HCT116 (cell line): Measurements from ENCODE around the gene ARSB. TPM values are rescaled to one million over a fixed set of nuclear protein-coding genes. Genes with fewer than 3 reads are reported as not detected.

Experiments used
- ATAC-seq: fragments of 200-7000 bp; cut with Tn5 transposase; 2 replicates; pipeline ENCODE4 v1.9.1; 2020; ENCODE audit warnings: mild to moderate bottlenecking, moderate library complexity
- BruUV-seq: library from RNA; stranded (reverse); fragments of 400-500 nt; replicated peaks from 2 replicates; lab custom pipeline; 2021; lab: Mats Ljungman, UMichigan
- CTCF ChIA-PET: fragments of 300-600 bp; sonication (Branson Sonifier 250); formaldehyde crosslinking; loops from one replicate; lab custom pipeline; 2021; ENCODE audit warnings: antibody characterized with exemption; lab: Charles Lee
- POLR2A ChIA-PET: fragments of 300-600, 350-600 bp; sonication (Branson Sonifier 250); formaldehyde crosslinking; loops from one replicate; lab custom pipeline; 2021; ENCODE audit warnings: antibody characterized with exemption; lab: Charles Lee
- RAD21 ChIA-PET, 2 experiments: fragments of 300-600 bp; sonication (Branson Sonifier 250); formaldehyde crosslinking; loops; one replicate each; lab custom pipeline; 2023; ENCODE audit warnings: low total read pairs in 2 of 2; ENCODE audit not compliant: uncharacterized antibody in 2 of 2, unreplicated experiment in 2 of 2, low non-redundant PET in 1 of 2; lab: Charles Lee
- DNase-seq: peaks from one replicate; pipeline ENCODE4 v3.0.0-alpha.2; 2010; ENCODE audit warnings: low read depth, low spot score
- H2AFZ ChIP-seq: fragments of 200-600 bp; shearing (Covaris generic), sonication (generic); 2 replicates; pipeline ENCODE4 v1.6.1; 2017; ENCODE audit warnings: low read depth, mixed run types, mixed read lengths, antibody characterized with exemption, low read length; ENCODE audit not compliant: poor library complexity, severe bottlenecking
- H3K27ac ChIP-seq: 2 replicates; pipeline ENCODE4 v1.5.1; 2012; ENCODE audit warnings: low read depth, low read length
- H3K27me3 ChIP-seq: fragments of 200-600 bp; sonication (generic); 2 replicates; pipeline ENCODE4 v1.6.1; 2016; ENCODE audit warnings: mixed run types, low read length, mixed read lengths; ENCODE audit not compliant: insufficient read depth
- H3K36me3 ChIP-seq, 2 experiments: fragments of 200-500 bp in 1 of 2; fragments of 200-600 bp in 1 of 2; sonication (Bioruptor generic) in 1 of 2; sonication (generic) in 1 of 2; 2 replicates each; pipeline versions ENCODE4 v1.5.1 to v1.6.1; 2014 to 2016; ENCODE audit warnings: low read length in 2 of 2, inconsistent platforms in 1 of 2, mixed read lengths in 1 of 2, mixed run types in 1 of 2; ENCODE audit not compliant: insufficient read depth in 2 of 2, control insufficient read depth in 1 of 2
- H3K4me1 ChIP-seq, 2 experiments: fragments of 200-600 bp in 1 of 2; sonication (generic) in 1 of 2; 2 replicates each; pipeline versions ENCODE4 v1.5.1 to v1.6.1; 2012 to 2017; ENCODE audit warnings: low read length in 2 of 2, inconsistent platforms in 1 of 2, mild to moderate bottlenecking in 1 of 2, mixed read lengths in 1 of 2, mixed run types in 1 of 2, moderate library complexity in 1 of 2; ENCODE audit not compliant: insufficient read depth in 2 of 2, control insufficient read depth in 1 of 2
- H3K4me2 ChIP-seq: fragments of 200-600 bp; sonication (generic); 2 replicates; pipeline ENCODE4 v1.6.1; 2017; ENCODE audit warnings: mixed run types, low read length, mixed read lengths
- H3K4me3 ChIP-seq, 2 experiments: fragments of 200-600 bp in 1 of 2; sonication (generic) in 1 of 2; replicated peaks in 1 of 2; 2 replicates each; pipeline ENCODE4 v1.5.1; 2011 to 2016; ENCODE audit warnings: low read length in 2 of 2, control low read depth in 1 of 2, low read depth in 1 of 2, mild to moderate bottlenecking in 1 of 2, mixed read lengths in 1 of 2, mixed run types in 1 of 2
- H3K79me2 ChIP-seq: fragments of 200-600 bp; sonication (generic); 2 replicates; pipeline ENCODE4 v1.6.1; 2017; ENCODE audit warnings: mild to moderate bottlenecking, mixed run types, low read length, moderate library complexity, mixed read lengths; ENCODE audit not compliant: insufficient read depth
- H3K9ac ChIP-seq: fragments of 200-600 bp; sonication (generic); 2 replicates; pipeline ENCODE4 v1.6.1; 2016; ENCODE audit warnings: low read length, mixed read lengths
- H3K9me2 ChIP-seq: fragments of 200-600 bp; sonication (generic), shearing (Covaris generic); 2 replicates; pipeline ENCODE4 v1.6.1; 2017; ENCODE audit warnings: mixed run types, mild to moderate bottlenecking, moderate library complexity; ENCODE audit not compliant: insufficient read depth
- H3K9me3 ChIP-seq, 2 experiments: fragments of 200-500 bp in 1 of 2; fragments of 200-600 bp in 1 of 2; sonication (Bioruptor generic) in 1 of 2; sonication (generic) in 1 of 2; 2 replicates each; pipeline ENCODE4 v1.6.1; 2014 to 2017; ENCODE audit warnings: low read length in 2 of 2, mixed read lengths in 2 of 2, inconsistent platforms in 1 of 2, low read depth in 1 of 2, mild to moderate bottlenecking in 1 of 2, mixed run types in 1 of 2, moderate library complexity in 1 of 2; ENCODE audit not compliant: control insufficient read depth in 1 of 2, insufficient read depth in 1 of 2
- H4K20me1 ChIP-seq: fragments of 200-600 bp; sonication (generic), shearing (Covaris generic); 2 replicates; pipeline ENCODE4 v1.6.1; 2017; ENCODE audit warnings: mixed run types, mild to moderate bottlenecking, moderate library complexity; ENCODE audit not compliant: insufficient read depth
- ATF3 ChIP-seq: IDR thresholded peaks from 2 replicates; pipeline ENCODE4 v1.6.1; 2012
- CBX3 ChIP-seq: IDR thresholded peaks from 2 replicates; pipeline ENCODE4 v1.6.1; 2012; ENCODE audit warnings: low read depth
- CEBPB ChIP-seq: IDR thresholded peaks from 2 replicates; pipeline ENCODE4 v1.6.1; 2012; ENCODE audit warnings: low read depth
- EGR1 ChIP-seq: IDR thresholded peaks from 2 replicates; pipeline ENCODE4 v1.6.1; 2012; ENCODE audit warnings: low read depth
- ELF1 ChIP-seq: IDR thresholded peaks from 2 replicates; pipeline ENCODE4 v1.6.1; 2012; ENCODE audit warnings: low read depth, borderline replicate concordance
- EZH2 ChIP-seq: fragments of 200-600 bp; sonication (generic); IDR thresholded peaks from 2 replicates; pipeline ENCODE4 v1.6.1; 2017; ENCODE audit warnings: antibody characterized with exemption, mixed run types
- EZH2phosphoT487 ChIP-seq: fragments of 200-600 bp; IDR thresholded peaks from 2 replicates; pipeline ENCODE4 v1.6.1; 2018; ENCODE audit warnings: antibody characterized with exemption, borderline replicate concordance
- FOSL1 ChIP-seq: IDR thresholded peaks from 2 replicates; pipeline ENCODE4 v1.6.1; 2012; ENCODE audit warnings: low read depth
- JUND ChIP-seq: IDR thresholded peaks from 2 replicates; pipeline ENCODE4 v1.6.1; 2012
- MAX ChIP-seq: IDR thresholded peaks from 2 replicates; pipeline ENCODE4 v1.6.1; 2012
- POLR2A ChIP-seq: IDR thresholded peaks from 2 replicates; pipeline ENCODE4 v1.7.0; 2011; ENCODE audit warnings: borderline replicate concordance; ENCODE audit not compliant: insufficient read depth, insufficient read length; ENCODE audit errors: extremely low read depth
- POLR2AphosphoS5 ChIP-seq: IDR thresholded peaks from 2 replicates; pipeline ENCODE4 v1.6.1; 2011; ENCODE audit warnings: mild to moderate bottlenecking, low read depth, low read length, moderate library complexity
- RAD21 ChIP-seq: IDR thresholded peaks from 2 replicates; pipeline ENCODE4 v1.6.1; 2012; ENCODE audit warnings: low read depth, mild to moderate bottlenecking
- SIN3A ChIP-seq: IDR thresholded peaks from 2 replicates; pipeline ENCODE4 v1.6.1; 2012; ENCODE audit warnings: low read depth
- TCF7L2 ChIP-seq: IDR thresholded peaks from 2 replicates; pipeline ENCODE4 v1.7.0; 2011; ENCODE audit warnings: borderline replicate concordance, inconsistent platforms; ENCODE audit not compliant: insufficient read depth, insufficient read length; ENCODE audit errors: extremely low read depth
- ZFX ChIP-seq: fragments of 450-650 bp; IDR thresholded peaks from 2 replicates; pipeline ENCODE4 v1.6.1; 2017
- ZNF274 ChIP-seq: fragments of 200-500 bp; sonication (Bioruptor generic); IDR thresholded peaks from 2 replicates; pipeline ENCODE4 v1.6.1; 2014; ENCODE audit warnings: mild to moderate bottlenecking, low read depth, low read length, inconsistent platforms
- intact Hi-C: fragments of 100-400 bp; cut with micrococcal nuclease; formaldehyde crosslinking; loops from 2 replicates; pipeline ENCODE4 v1.10.0; 2022
- total RNA-seq: library from RNA; stranded (reverse); gene quantifications from one replicate; pipeline ENCODE4 v1.2.1, GENCODE V29; 2021; ENCODE audit not compliant: unreplicated experiment

The ARSB gene
- total RNA-seq, 1 experiment from 2014 or later, result 4.8 TPM

- Histone ChIP-seq H3K9me3 (no peaks in the 10 kb centered on the region), H3K79me2 (no peaks in the 10 kb centered on the region), H4K20me1 (no peaks in the 10 kb centered on the region), H3K9ac (no peak overlapping the region), H2AFZ (no peak overlapping the region), H3K4me3 (no peak overlapping the region), H3K27me3 (no peaks in the 10 kb centered on the region), H3K4me1 (no peaks in the 10 kb centered on the region), H3K27ac (no peak overlapping the region), H3K4me2 (no peak overlapping the region), H3K9me2 (no peaks in the 10 kb centered on the region), H3K36me3 (no peaks in the 10 kb centered on the region)
- intact Hi-C loops, result no loop called here
- BruUV-seq, result no TSS peak
- ATAC-seq (no peak), DNase-seq (no peak)
- ChIA-PET POLR2A (no interaction called here), RAD21 (no interaction called here), CTCF (no interaction called here)
- TF ChIP-seq RAD21 (no peak), EZH2phosphoT487 (no peak), FOSL1 (no peak), TCF7L2 (no peak), JUND (no peak), ZFX (no peak), CEBPB (no peak), ELF1 (no peak), ATF3 (no peak), POLR2A (no peak), SIN3A (no peak), EGR1 (no peak), CBX3 (no peak), ZNF274 (no peak), MAX (no peak), EZH2 (no peak), POLR2AphosphoS5 (no peak)
These were observed 149.9 kb downstream of the ARSB start for GRCh38 chr5:78835176-78835575.
